Gastrocnemius medialis (tissue), 4 donors: ENCODE results near the gene CPXM2.

Experiments
- POLR2A ChIP-seq, 2 donors: fragments of 450-650 bp; IDR thresholded peaks; one replicate each; pipeline ENCODE4 v1.6.1; 2017; ENCODE audit warnings: antibody characterized with exemption in 2 of 2, mild to moderate bottlenecking in 2 of 2, moderate library complexity in 2 of 2
- TF ChIP-seq, protein P1 (sequence below), 5 experiments: fragments of 450-650 bp in 3 of 5; fragments of 200-600 bp in 2 of 5; sonication (generic) in 2 of 5; IDR thresholded peaks in 4 of 5; conservative IDR thresholded peaks in 1 of 5; 1 replicate in 4 of 5; 2 replicates in 1 of 5; pipeline ENCODE4 v1.5.1; 2016 to 2019; ENCODE audit warnings: antibody characterized with exemption in 5 of 5, mild to moderate bottlenecking in 3 of 5, moderate library complexity in 3 of 5

GRCh38 chr10:123766761-123767160, 124.8 kb downstream of the CPXM2 start:
- TF ChIP-seq, protein P1, sequence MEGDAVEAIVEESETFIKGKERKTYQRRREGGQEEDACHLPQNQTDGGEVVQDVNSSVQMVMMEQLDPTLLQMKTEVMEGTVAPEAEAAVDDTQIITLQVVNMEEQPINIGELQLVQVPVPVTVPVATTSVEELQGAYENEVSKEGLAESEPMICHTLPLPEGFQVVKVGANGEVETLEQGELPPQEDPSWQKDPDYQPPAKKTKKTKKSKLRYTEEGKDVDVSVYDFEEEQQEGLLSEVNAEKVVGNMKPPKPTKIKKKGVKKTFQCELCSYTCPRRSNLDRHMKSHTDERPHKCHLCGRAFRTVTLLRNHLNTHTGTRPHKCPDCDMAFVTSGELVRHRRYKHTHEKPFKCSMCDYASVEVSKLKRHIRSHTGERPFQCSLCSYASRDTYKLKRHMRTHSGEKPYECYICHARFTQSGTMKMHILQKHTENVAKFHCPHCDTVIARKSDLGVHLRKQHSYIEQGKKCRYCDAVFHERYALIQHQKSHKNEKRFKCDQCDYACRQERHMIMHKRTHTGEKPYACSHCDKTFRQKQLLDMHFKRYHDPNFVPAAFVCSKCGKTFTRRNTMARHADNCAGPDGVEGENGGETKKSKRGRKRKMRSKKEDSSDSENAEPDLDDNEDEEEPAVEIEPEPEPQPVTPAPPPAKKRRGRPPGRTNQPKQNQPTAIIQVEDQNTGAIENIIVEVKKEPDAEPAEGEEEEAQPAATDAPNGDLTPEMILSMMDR (IDR thresholded peaks at IDR 0.05 in 4 of 5, conservative IDR thresholded peaks at IDR 0.05 in 1 of 5), result no peak
- TF ChIP-seq POLR2A (IDR thresholded peaks at IDR 0.05), result no peak
